ENCODE data around the gene KLF1. TPM values are rescaled to one million over a fixed set of nuclear protein-coding genes. Genes with fewer than 3 reads are reported as not detected.

Gene KLF1
- total RNA-seq: not detected in 2 replicates

GRCh38 chr19:12886969-12887747 lies at the start of gene KLF1:
Gene KLF1 (minus strand): TSS chr19:12887201. CDS start chr19:12887140, 61 bp downstream.

GRCh38 chr19:12933287-12934072 lies 46.5 kb upstream of the KLF1 start, which contains the start of gene FARSA:
Gene FARSA (minus strand): TSS chr19:12933711. CDS start chr19:12933696, 15 bp downstream.

GRCh38 chr19:12890787-12891552 lies 4.0 kb upstream of the KLF1 start, which contains the start of gene GCDH:
Gene GCDH (plus strand): TSS chr19:12891160. CDS start chr19:12891305, 145 bp downstream.

GRCh38 chr19:12881172-12881808 lies 5.7 kb downstream of the KLF1 start, which contains the start of gene DNASE2:
Gene DNASE2 (minus strand): TSS chr19:12881449. CDS start chr19:12881375, 74 bp downstream.

GRCh38 chr19:12838182-12838885 lies 48.7 kb downstream of the KLF1 start, which contains the start of gene MAST1:
Gene MAST1 (plus strand): TSS chr19:12838515. CDS start chr19:12838573, 58 bp downstream.

GRCh38 chr19:12834566-12834943 lies 52.4 kb downstream of the KLF1 start, which contains the start of gene RTBDN:
Gene RTBDN (minus strand): TSS chr19:12834579. CDS start chr19:12829979, 4,600 bp downstream.

Other genes with a start within 250 kb of the KLF1 start
- gene MAN2B1, start 220.5 kb downstream of the KLF1 start, total RNA-seq: 21.6 and 32.9 TPM in 2 replicates
- 6.3 and 10.4 TPM in 2 replicates for gene WDR83, start 220.4 kb downstream of the KLF1 start, total RNA-seq
- gene DHPS, start 205.3 kb downstream of the KLF1 start, total RNA-seq: 65.7 and 70.2 TPM in 2 replicates
- not detected in 2 replicates for gene GNG14, start 199.2 kb downstream of the KLF1 start, total RNA-seq
- 7.2 and 7.6 TPM in 2 replicates for gene FBXW9, start 190.6 kb downstream of the KLF1 start, total RNA-seq
- gene TNPO2, start 163.3 kb downstream of the KLF1 start, total RNA-seq: 42.2 and 47.4 TPM in 2 replicates
- gene TRIR, start 152.5 kb downstream of the KLF1 start, total RNA-seq: 93.1 and 115 TPM in 2 replicates
- 116 and 130 TPM in 2 replicates for gene GET3, start 149.7 kb downstream of the KLF1 start, total RNA-seq
- 0.25 TPM in 1 of 2 replicates, not detected in the other for gene BEST2, start 135.4 kb downstream of the KLF1 start, total RNA-seq
- gene HOOK2, start 111.6 kb downstream of the KLF1 start, total RNA-seq: 12.8 and 24.1 TPM in 2 replicates
- gene JUNB, start 95.7 kb downstream of the KLF1 start, total RNA-seq: 41.7 and 53.9 TPM in 2 replicates
- 190 and 232 TPM in 2 replicates for gene PRDX2, start 85.4 kb downstream of the KLF1 start, total RNA-seq
- gene THSD8, start 85.1 kb downstream of the KLF1 start, total RNA-seq: 0.22 TPM in 1 of 2 replicates, not detected in the other
- 32.0 and 79.4 TPM in 2 replicates for gene RNASEH2A, start 80.6 kb downstream of the KLF1 start, total RNA-seq
- not detected in 2 replicates for gene RTBDN, start 52.6 kb downstream of the KLF1 start, total RNA-seq
- 0.87 TPM in 1 of 2 replicates, not detected in the other for gene MAST1, start 48.7 kb downstream of the KLF1 start, total RNA-seq
- 13.5 and 35.4 TPM in 2 replicates for gene DNASE2, start 5.8 kb downstream of the KLF1 start, total RNA-seq
- gene GCDH, start 4.0 kb upstream of the KLF1 start, total RNA-seq: 25.2 and 35.5 TPM in 2 replicates
- 0.11 and 0.12 TPM in 2 replicates for gene SYCE2, start 32.1 kb upstream of the KLF1 start, total RNA-seq
- gene FARSA, start 46.5 kb upstream of the KLF1 start, total RNA-seq: 54.1 and 58.9 TPM in 2 replicates
- 1,588 and 2,549 TPM in 2 replicates for gene CALR, start 51.4 kb upstream of the KLF1 start, total RNA-seq
- gene RAD23A, start 58.7 kb upstream of the KLF1 start, total RNA-seq: 68.9 and 87.4 TPM in 2 replicates
- 26.6 and 36.4 TPM in 2 replicates for gene GADD45GIP1, start 70.0 kb upstream of the KLF1 start, total RNA-seq
- gene DAND5, start 82.4 kb upstream of the KLF1 start, total RNA-seq: 0.12 TPM in 1 of 2 replicates, not detected in the other
- gene NFIX, start 108.3 kb upstream of the KLF1 start, total RNA-seq: 59.8 and 71.9 TPM in 2 replicates
- 0.77 and 1.1 TPM in 2 replicates for gene LYL1, start 215.7 kb upstream of the KLF1 start, total RNA-seq
- 32.5 and 36.4 TPM in 2 replicates for gene TRMT1, start 229.5 kb upstream of the KLF1 start, total RNA-seq
- gene NACC1, start 231.1 kb upstream of the KLF1 start, total RNA-seq: 32.4 and 48.4 TPM in 2 replicates